ENCODE results near the gene ALPP. TPM values are rescaled to one million over a fixed set of nuclear protein-coding genes. Genes with fewer than 3 reads are reported as not detected.
"Not testable (repeated sequence)": the region's sequence is repeated elsewhere in the genome, so short reads cannot be mapped to it uniquely, and the experiment has no call there.

ALPP gene
- polyA plus RNA-seq, 3 donors = not detected

- no peak overlapping the region for H3K4me3 ChIP-seq (replicated peaks in 1 of 3; ENCODE audit: low read depth in 2 of 3, low read length in 3 of 3)
- no peak overlapping the region for H3K27ac ChIP-seq (ENCODE audit: low read depth in 1 of 2, low read length in 2 of 2)
- intact Hi-C loops (cut with micrococcal nuclease) = no loop called here
- WGBS (ENCODE audit: insufficient coverage) = 96% methylated on average over 9 of the region's 17 CpGs
- Mint-ChIP-seq H3K4me1 (no peaks in the 10 kb centered on the region), H3K27ac (no peak overlapping the region), H3K4me3 (no peak overlapping the region), H3K9me3 (no peaks in the 10 kb centered on the region), H3K36me3 (no peaks in the 10 kb centered on the region), H3K27me3 (ENCODE audit: low read depth in 3 of 3) (peaks cover 10 to 27% (median 13%) of the 10 kb centered on the region in 3 donors)
- no peaks in the 10 kb centered on the region for H3K79me2 ChIP-seq (ENCODE audit: insufficient read depth, low read length)
- no peak for DNase-seq
- TF ChIP-seq, protein P1, sequence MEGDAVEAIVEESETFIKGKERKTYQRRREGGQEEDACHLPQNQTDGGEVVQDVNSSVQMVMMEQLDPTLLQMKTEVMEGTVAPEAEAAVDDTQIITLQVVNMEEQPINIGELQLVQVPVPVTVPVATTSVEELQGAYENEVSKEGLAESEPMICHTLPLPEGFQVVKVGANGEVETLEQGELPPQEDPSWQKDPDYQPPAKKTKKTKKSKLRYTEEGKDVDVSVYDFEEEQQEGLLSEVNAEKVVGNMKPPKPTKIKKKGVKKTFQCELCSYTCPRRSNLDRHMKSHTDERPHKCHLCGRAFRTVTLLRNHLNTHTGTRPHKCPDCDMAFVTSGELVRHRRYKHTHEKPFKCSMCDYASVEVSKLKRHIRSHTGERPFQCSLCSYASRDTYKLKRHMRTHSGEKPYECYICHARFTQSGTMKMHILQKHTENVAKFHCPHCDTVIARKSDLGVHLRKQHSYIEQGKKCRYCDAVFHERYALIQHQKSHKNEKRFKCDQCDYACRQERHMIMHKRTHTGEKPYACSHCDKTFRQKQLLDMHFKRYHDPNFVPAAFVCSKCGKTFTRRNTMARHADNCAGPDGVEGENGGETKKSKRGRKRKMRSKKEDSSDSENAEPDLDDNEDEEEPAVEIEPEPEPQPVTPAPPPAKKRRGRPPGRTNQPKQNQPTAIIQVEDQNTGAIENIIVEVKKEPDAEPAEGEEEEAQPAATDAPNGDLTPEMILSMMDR (IDR thresholded peaks at IDR 0.05) = no peak
- no peaks in the 10 kb centered on the region for H4K20me1 ChIP-seq (ENCODE audit: insufficient read depth, low read length)
- H3K9me3 ChIP-seq (replicated peaks in 1 of 2; ENCODE audit: control insufficient read depth in 1 of 2, insufficient read depth in 1 of 2, low read length in 2 of 2) = no peaks in the 10 kb centered on the region
- no peaks in the 10 kb centered on the region for H3K36me3 ChIP-seq (replicated peaks in 1 of 2; ENCODE audit: control insufficient read depth in 1 of 2, insufficient read depth in 2 of 2, low read length in 2 of 2)
- H3K4me1 ChIP-seq (ENCODE audit: control insufficient read depth in 1 of 2, insufficient read depth in 2 of 2, low read length in 2 of 2) = no peaks in the 10 kb centered on the region
- no peak overlapping the region for H2AFZ ChIP-seq (ENCODE audit: insufficient read depth, low read depth, low read length, poor library complexity, severe bottlenecking)
- H3K4me2 ChIP-seq (replicated peaks; ENCODE audit: extremely low read depth, low read length, poor library complexity, severe bottlenecking) = no peak overlapping the region
- peaks cover 0 to 7% of the 10 kb centered on the region in 2 donors for H3K27me3 ChIP-seq (ENCODE audit: control insufficient read depth in 2 of 2, insufficient read depth in 2 of 2, low read length in 2 of 2)
- no peak overlapping the region for H3K9ac ChIP-seq (ENCODE audit: insufficient read depth, low read length, poor library complexity, severe bottlenecking)
These were observed 463 bp upstream of the ALPP start for GRCh38 chr2:232377841-232378734.

- H3K27me3 Mint-ChIP-seq (ENCODE audit: low read depth in 3 of 3) = peaks cover 13 to 39% (median 17%) of the 10 kb centered on the region in 3 donors
- H3K9me3 Mint-ChIP-seq; H3K4me3 Mint-ChIP-seq; H3K36me3 Mint-ChIP-seq; intact Hi-C loops (cut with micrococcal nuclease); H3K27ac Mint-ChIP-seq; H3K27me3 ChIP-seq (ENCODE audit: control insufficient read depth in 2 of 2, insufficient read depth in 2 of 2, low read length in 2 of 2); H2AFZ ChIP-seq (ENCODE audit: insufficient read depth, low read depth, low read length, poor library complexity, severe bottlenecking); H3K36me3 ChIP-seq (replicated peaks in 1 of 2; ENCODE audit: control insufficient read depth in 1 of 2, insufficient read depth in 2 of 2, low read length in 2 of 2); H3K4me1 ChIP-seq (ENCODE audit: control insufficient read depth in 1 of 2, insufficient read depth in 2 of 2, low read length in 2 of 2); H3K27ac ChIP-seq (ENCODE audit: low read depth in 1 of 2, low read length in 2 of 2); H3K4me2 ChIP-seq (replicated peaks; ENCODE audit: extremely low read depth, low read length, poor library complexity, severe bottlenecking); H3K4me3 ChIP-seq (replicated peaks in 1 of 3; ENCODE audit: low read depth in 2 of 3, low read length in 3 of 3); H4K20me1 ChIP-seq (ENCODE audit: insufficient read depth, low read length); H3K9me3 ChIP-seq (replicated peaks in 1 of 2; ENCODE audit: control insufficient read depth in 1 of 2, insufficient read depth in 1 of 2, low read length in 2 of 2); H3K4me1 Mint-ChIP-seq; DNase-seq; H3K9ac ChIP-seq (ENCODE audit: insufficient read depth, low read length, poor library complexity, severe bottlenecking); H3K79me2 ChIP-seq (ENCODE audit: insufficient read depth, low read length): not testable (repeated sequence)
- WGBS (ENCODE audit: insufficient coverage) = 88% methylated on average over 20 of the region's 41 CpGs
These were observed 1.3 kb downstream of the ALPP start for GRCh38 chr2:232379610-232380590.

- H3K4me3 ChIP-seq (replicated peaks in 1 of 3; ENCODE audit: low read depth in 2 of 3, low read length in 3 of 3); H3K4me1 Mint-ChIP-seq; H3K27ac ChIP-seq (ENCODE audit: low read depth in 1 of 2, low read length in 2 of 2); intact Hi-C loops (cut with micrococcal nuclease); H3K36me3 Mint-ChIP-seq; H3K9ac ChIP-seq (ENCODE audit: insufficient read depth, low read length, poor library complexity, severe bottlenecking); H3K27ac Mint-ChIP-seq; H3K36me3 ChIP-seq (replicated peaks in 1 of 2; ENCODE audit: control insufficient read depth in 1 of 2, insufficient read depth in 2 of 2, low read length in 2 of 2); H3K79me2 ChIP-seq (ENCODE audit: insufficient read depth, low read length); H3K4me1 ChIP-seq (ENCODE audit: control insufficient read depth in 1 of 2, insufficient read depth in 2 of 2, low read length in 2 of 2); H3K9me3 ChIP-seq (replicated peaks in 1 of 2; ENCODE audit: control insufficient read depth in 1 of 2, insufficient read depth in 1 of 2, low read length in 2 of 2); H3K4me2 ChIP-seq (replicated peaks; ENCODE audit: extremely low read depth, low read length, poor library complexity, severe bottlenecking); H2AFZ ChIP-seq (ENCODE audit: insufficient read depth, low read depth, low read length, poor library complexity, severe bottlenecking); DNase-seq; H4K20me1 ChIP-seq (ENCODE audit: insufficient read depth, low read length): not testable (repeated sequence)
- peaks cover 23 to 49% (median 25%) of the 10 kb centered on the region in 3 donors for H3K27me3 Mint-ChIP-seq (ENCODE audit: low read depth in 3 of 3)
- peak overlapping the region; percentile 27 to 63 for H3K4me3 Mint-ChIP-seq
- H3K27me3 ChIP-seq (ENCODE audit: control insufficient read depth in 2 of 2, insufficient read depth in 2 of 2, low read length in 2 of 2) = peaks cover 4 to 17% of the 10 kb centered on the region in 2 donors
- H3K9me3 Mint-ChIP-seq = peaks cover 2 to 11% (median 7%) of the 10 kb centered on the region in 7 donors
- 22% methylated on average over 36 of the region's 59 CpGs for whole genome bisulfite sequencing (ENCODE audit: insufficient coverage)
These were observed 2.9 kb downstream of the ALPP start for GRCh38 chr2:232381204-232382031.

Measured in CD14-positive monocyte (primary cell).